Lung (tissue), 12 donors: ENCODE data around the gene GABRB1. TPM values are rescaled to one million over a fixed set of nuclear protein-coding genes. Genes with fewer than 3 reads are reported as not detected.

ENCODE experiments used
- ATAC-seq: fragments of 200-7000 bp; cut with Tn5 transposase; one replicate; pipeline ENCODE4 v1.9.1; 2020; ENCODE audit warnings: moderate number of reproducible peaks; ENCODE audit not compliant: insufficient read depth, low FRiP score
- DNase-seq, 3 donors: peaks; one replicate each; pipeline ENCODE4 v3.0.0-alpha.2; 2013 to 2017
- H3K27ac ChIP-seq, 2 donors: one replicate each; pipeline ENCODE4 v1.5.1; 2013; ENCODE audit warnings: mild to moderate bottlenecking in 2 of 2, moderate library complexity in 2 of 2, control low read depth in 1 of 2, inconsistent platforms in 1 of 2, low read depth in 1 of 2, low read length in 1 of 2
- H3K27me3 ChIP-seq, 3 donors: one replicate each; pipeline ENCODE4 v1.5.1; 2013; ENCODE audit warnings: low read length in 2 of 3; ENCODE audit not compliant: control insufficient read depth in 3 of 3, insufficient read depth in 3 of 3
- H3K36me3 ChIP-seq, 4 donors: one replicate each; pipeline ENCODE4 v1.5.1; 2013; ENCODE audit warnings: low read length in 4 of 4, mild to moderate bottlenecking in 1 of 4, moderate library complexity in 1 of 4; ENCODE audit not compliant: control insufficient read depth in 4 of 4, insufficient read depth in 4 of 4
- H3K4me1 ChIP-seq, 5 donors: one replicate each; pipeline ENCODE4 v1.5.1; 2013; ENCODE audit warnings: low read length in 5 of 5, mild to moderate bottlenecking in 2 of 5, moderate library complexity in 1 of 5; ENCODE audit not compliant: control insufficient read depth in 5 of 5, insufficient read depth in 5 of 5
- H3K4me3 ChIP-seq: one replicate; pipeline ENCODE4 v1.5.1; 2013; ENCODE audit warnings: mild to moderate bottlenecking, control low read depth, moderate library complexity
- H3K9ac ChIP-seq, 2 donors: one replicate each; pipeline ENCODE4 v1.5.1; 2013; ENCODE audit warnings: low read length in 2 of 2, control low read depth in 1 of 2; ENCODE audit not compliant: insufficient read depth in 1 of 2
- H3K9me3 ChIP-seq, 4 donors: one replicate each; pipeline ENCODE4 v1.5.1; 2013; ENCODE audit warnings: low read length in 3 of 4, mild to moderate bottlenecking in 1 of 4, moderate library complexity in 1 of 4; ENCODE audit not compliant: control insufficient read depth in 4 of 4, insufficient read depth in 3 of 4
- WGBS, 2 donors: extraction: QIAGEN DNeasy Blood & Tissue Kit; methylation state at CpG; one replicate each; pipeline ENCODE4 v1.1.7; 2013; 5-methylcytosine and 5-hydroxymethylcytosine counted together
- polyA plus RNA-seq, 2 donors: library from polyadenylated mRNA; stranded (reverse); fragments of 200-250 nt; gene quantifications; one replicate each; pipeline ENCODE4 v1.2.1, GENCODE V29; 2013
- total RNA-seq, 2 donors: library from RNA; depleted of rRNA in 1 of 2; stranded (reverse); fragments of >200 nt in 1 of 2; gene quantifications; one replicate each; pipeline ENCODE4 v1.2.1, GENCODE V29; 2014 to 2021
- TF ChIP-seq, protein P1 (sequence below): IDR thresholded peaks from 2 replicates; pipeline ENCODE4 v1.5.1; 2012; ENCODE audit warnings: mild to moderate bottlenecking; ENCODE audit errors: control extremely low read depth, extremely low read depth
- donor health status: control.
- donor health status: control.
- donor health status: Bipolar disorder and iron deficiency.
- donor health status: healthy.
- donor health status: DM: yes; HTN: yes; CAD: no.

The GABRB1 gene
- total and polyA plus RNA-seq, 4 donors: 0.34 TPM; not detected in 3

DNA sequence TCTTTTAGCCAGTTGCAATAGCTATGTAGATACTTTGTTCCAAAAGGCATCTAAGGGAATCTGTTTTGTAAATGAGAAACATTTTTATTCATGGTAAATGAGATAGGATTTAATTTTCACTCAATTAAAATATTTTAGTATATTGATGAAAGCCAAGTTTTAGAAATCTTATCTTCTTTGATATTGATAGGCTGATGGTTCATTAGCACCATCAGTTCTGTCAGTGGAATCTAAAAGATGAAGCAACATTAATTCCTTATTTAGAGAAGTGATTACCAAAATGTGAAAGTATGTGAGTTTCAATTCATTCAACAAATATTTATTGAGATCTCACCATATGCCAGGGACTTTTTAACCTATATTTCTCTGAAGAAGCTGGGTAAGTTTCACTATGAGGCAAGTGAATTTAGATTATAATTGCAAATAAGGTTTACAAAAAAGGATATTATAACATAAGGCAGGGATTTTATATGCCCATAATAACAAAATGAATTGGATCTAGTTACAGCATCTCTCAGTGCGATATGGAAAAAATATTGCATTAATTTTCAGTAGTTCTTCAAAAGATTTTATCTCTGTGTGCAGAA is 79.3 kb downstream of the GABRB1 start:
- Histone ChIP-seq H3K27ac (no peak overlapping the region), H3K9ac (no peak overlapping the region), H3K36me3 (no peaks in the 10 kb centered on the region), H3K27me3 (no peaks in the 10 kb centered on the region), H3K4me3 (no peak overlapping the region), H3K4me1 (peaks cover 0 to 4% (median 0%) of the 10 kb centered on the region in 5 donors), H3K9me3 (no peaks in the 10 kb centered on the region)
- DNase-seq: peak in 2 of 3 donors; percentile 65 to 74
- TF ChIP-seq, protein P1, sequence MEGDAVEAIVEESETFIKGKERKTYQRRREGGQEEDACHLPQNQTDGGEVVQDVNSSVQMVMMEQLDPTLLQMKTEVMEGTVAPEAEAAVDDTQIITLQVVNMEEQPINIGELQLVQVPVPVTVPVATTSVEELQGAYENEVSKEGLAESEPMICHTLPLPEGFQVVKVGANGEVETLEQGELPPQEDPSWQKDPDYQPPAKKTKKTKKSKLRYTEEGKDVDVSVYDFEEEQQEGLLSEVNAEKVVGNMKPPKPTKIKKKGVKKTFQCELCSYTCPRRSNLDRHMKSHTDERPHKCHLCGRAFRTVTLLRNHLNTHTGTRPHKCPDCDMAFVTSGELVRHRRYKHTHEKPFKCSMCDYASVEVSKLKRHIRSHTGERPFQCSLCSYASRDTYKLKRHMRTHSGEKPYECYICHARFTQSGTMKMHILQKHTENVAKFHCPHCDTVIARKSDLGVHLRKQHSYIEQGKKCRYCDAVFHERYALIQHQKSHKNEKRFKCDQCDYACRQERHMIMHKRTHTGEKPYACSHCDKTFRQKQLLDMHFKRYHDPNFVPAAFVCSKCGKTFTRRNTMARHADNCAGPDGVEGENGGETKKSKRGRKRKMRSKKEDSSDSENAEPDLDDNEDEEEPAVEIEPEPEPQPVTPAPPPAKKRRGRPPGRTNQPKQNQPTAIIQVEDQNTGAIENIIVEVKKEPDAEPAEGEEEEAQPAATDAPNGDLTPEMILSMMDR: no peak
- WGBS, 2 donors: 83 to 90% methylated on average over 1 of the region's 1 CpG
- no peak for ATAC-seq

DNA sequence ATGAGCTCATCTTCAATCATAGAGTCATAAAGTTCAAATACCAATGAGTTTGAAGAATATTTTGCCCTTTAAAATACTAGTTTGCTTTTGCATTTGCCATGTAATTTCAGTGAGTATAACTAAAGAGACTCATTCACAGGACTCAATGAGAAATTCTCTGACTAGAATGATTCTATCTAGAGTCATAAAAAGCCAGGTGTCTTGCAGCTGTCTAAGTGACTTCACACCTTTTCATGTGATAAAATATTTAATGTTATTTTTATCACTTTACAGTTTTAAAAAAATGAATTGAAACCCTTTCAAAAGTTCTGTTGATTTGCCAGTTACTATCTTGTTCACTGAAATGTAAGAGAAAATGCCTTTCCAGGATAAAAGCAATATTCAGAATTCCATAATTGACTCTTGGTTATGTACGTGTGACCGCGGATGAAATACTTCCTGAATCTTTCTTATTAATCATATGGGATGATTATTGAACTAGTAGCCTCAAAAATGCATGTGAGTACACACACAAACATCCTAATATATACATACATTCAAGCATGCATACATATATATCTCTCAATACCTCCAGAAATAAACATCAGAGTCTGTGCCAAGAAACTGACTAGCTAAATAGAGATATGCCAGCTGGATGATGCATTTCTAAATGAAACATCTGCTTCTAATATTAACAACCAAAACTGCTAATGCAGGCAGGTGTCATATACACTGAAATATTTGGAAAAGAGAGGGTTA is 87.0 kb downstream of the GABRB1 start:
- ATAC-seq: no peak
- 58 to 65% methylated on average over 3 of the region's 3 CpGs for WGBS, 2 donors
- Histone ChIP-seq H3K27me3 (no peaks in the 10 kb centered on the region), H3K9me3 (no peaks in the 10 kb centered on the region), H3K4me3 (no peak overlapping the region), H3K4me1 (peaks cover 0 to 18% (median 0%) of the 10 kb centered on the region in 5 donors), H3K27ac (no peak overlapping the region), H3K36me3 (no peaks in the 10 kb centered on the region), H3K9ac (no peak overlapping the region)
- TF ChIP-seq, protein P1: no peak
- DNase-seq: peak in 2 of 3 donors; percentile 21 to 46

DNA sequence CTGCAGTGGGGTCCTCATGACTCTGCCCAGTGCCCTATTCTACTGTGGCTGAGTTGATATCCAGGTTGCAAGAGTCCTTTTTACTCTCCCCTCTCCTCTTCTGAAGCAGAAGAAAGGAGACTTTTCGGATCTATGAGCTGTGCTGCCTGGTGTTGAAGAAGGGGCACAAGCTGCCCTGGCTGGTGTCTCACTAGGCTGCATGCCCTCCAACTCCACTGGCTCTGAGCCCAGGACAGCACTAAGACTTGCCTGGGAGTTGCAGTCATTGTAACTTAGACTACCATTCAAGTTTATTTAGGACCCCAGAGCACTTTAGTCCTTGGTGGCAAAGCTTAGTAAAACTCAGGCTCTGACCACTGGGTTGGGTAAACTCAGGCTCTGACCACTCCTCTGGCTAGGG is 89.4 kb downstream of the GABRB1 start:
- no peak overlapping the region for H3K27ac ChIP-seq
- no peaks in the 10 kb centered on the region for H3K36me3 ChIP-seq
- DNase-seq: no peak
- no peaks in the 10 kb centered on the region for H3K9me3 ChIP-seq
- no peak overlapping the region for H3K4me3 ChIP-seq
- peaks cover 0 to 18% (median 0%) of the 10 kb centered on the region in 5 donors for H3K4me1 ChIP-seq
- H3K9ac ChIP-seq: no peak overlapping the region
- TF ChIP-seq, protein P1: no peak
- 79 to 89% methylated on average over 1 of the region's 1 CpG for WGBS, 2 donors
- ATAC-seq: no peak
- H3K27me3 ChIP-seq: no peaks in the 10 kb centered on the region
